Fibroblast of lung (primary cell): Measurements from ENCODE around the gene COPE. TPM values are rescaled to one million over a fixed set of nuclear protein-coding genes. Genes with fewer than 3 reads are reported as not detected.

Source experiments
- DNase-seq, 2 donors: peaks; one replicate each; pipeline versions ENCODE4 v3.0.0 to v3.0.0-alpha.2; 2010; ENCODE audit warnings: low read depth in 2 of 2
- H2AFZ ChIP-seq: 2 replicates; pipeline ENCODE4 v1.5.1; 2012; ENCODE audit warnings: low read length, control low read depth, inconsistent platforms
- H3K27ac ChIP-seq: 2 replicates; pipeline ENCODE4 v1.5.1; 2011; ENCODE audit warnings: low read length, control low read depth; ENCODE audit not compliant: insufficient read depth
- H3K27me3 ChIP-seq: 2 replicates; pipeline ENCODE4 v1.5.1; 2011; ENCODE audit warnings: mild to moderate bottlenecking, low read length; ENCODE audit not compliant: control insufficient read depth, insufficient read depth
- H3K36me3 ChIP-seq: 2 replicates; pipeline ENCODE4 v1.5.1; 2011; ENCODE audit warnings: low read length; ENCODE audit not compliant: control insufficient read depth, insufficient read depth
- H3K4me1 ChIP-seq: 2 replicates; pipeline ENCODE4 v1.5.1; 2011; ENCODE audit warnings: low read length; ENCODE audit not compliant: control insufficient read depth, insufficient read depth; ENCODE audit errors: extremely low read depth
- H3K4me2 ChIP-seq: 2 replicates; pipeline ENCODE4 v1.5.1; 2011; ENCODE audit warnings: low read length, control low read depth; ENCODE audit not compliant: insufficient read depth; ENCODE audit errors: extremely low read depth
- H3K4me3 ChIP-seq, 4 experiments: fragments of 200-600 bp in 1 of 4; sonication (generic) in 1 of 4; replicated peaks in 1 of 4; 2 replicates each; pipeline ENCODE4 v1.5.1; 2011 to 2016; ENCODE audit warnings: low read length in 4 of 4, low read depth in 3 of 4, mild to moderate bottlenecking in 3 of 4, control low read depth in 2 of 4, inconsistent platforms in 1 of 4, mixed read lengths in 1 of 4; ENCODE audit not compliant: insufficient read depth in 1 of 4; ENCODE audit errors: control extremely low read depth in 1 of 4
- H3K79me2 ChIP-seq: 2 replicates; pipeline ENCODE4 v1.5.1; 2012; ENCODE audit warnings: mild to moderate bottlenecking, low read length, inconsistent platforms; ENCODE audit not compliant: control insufficient read depth, insufficient read depth
- H3K9ac ChIP-seq: 2 replicates; pipeline ENCODE4 v1.5.1; 2011; ENCODE audit warnings: mild to moderate bottlenecking, low read length, control low read depth; ENCODE audit not compliant: insufficient read depth
- H3K9me3 ChIP-seq: 2 replicates; pipeline ENCODE4 v1.5.1; 2012; ENCODE audit warnings: low read depth, low read length; ENCODE audit not compliant: control insufficient read depth, insufficient read depth
- H4K20me1 ChIP-seq: 2 replicates; pipeline ENCODE4 v1.5.1; 2011; ENCODE audit warnings: low read length; ENCODE audit not compliant: control insufficient read depth, insufficient read depth; ENCODE audit errors: extremely low read depth
- EZH2 ChIP-seq: IDR thresholded peaks from 2 replicates; pipeline ENCODE4 v1.5.1; 2012; ENCODE audit warnings: low read length, control low read depth, mild to moderate bottlenecking; ENCODE audit errors: missing control alignments
- polyA plus RNA-seq, 2 donors: library from polyadenylated mRNA; depleted of rRNA in 1 of 2; stranded (reverse) in 1 of 2; unstranded in 1 of 2; fragments of >200 nt; gene quantifications; 2 replicates each; pipeline ENCODE4 v1.2.1, GENCODE V29; 2011 to 2012; ENCODE audit warnings: missing spikeins in 1 of 2
- total RNA-seq: library from RNA; depleted of rRNA; stranded (reverse); fragments of >200 nt; gene quantifications from 2 replicates; pipeline ENCODE4 v1.2.1, GENCODE V29; 2014
- TF ChIP-seq, protein P1 (sequence below), 2 donors: IDR thresholded peaks in 1 of 2; conservative IDR thresholded peaks in 1 of 2; 1 replicate in 1 of 2; 2 replicates in 1 of 2; pipeline ENCODE4 v1.5.1; 2011 to 2012; ENCODE audit warnings: low read length in 2 of 2, control low read depth in 1 of 2, inconsistent platforms in 1 of 2, low read depth in 1 of 2, mild to moderate bottlenecking in 1 of 2

COPE gene
- total and polyA plus RNA-seq, 2 donors (not counting 1 experiment from before 2014, with no cell fraction given): 146 to 182 TPM

DNA sequence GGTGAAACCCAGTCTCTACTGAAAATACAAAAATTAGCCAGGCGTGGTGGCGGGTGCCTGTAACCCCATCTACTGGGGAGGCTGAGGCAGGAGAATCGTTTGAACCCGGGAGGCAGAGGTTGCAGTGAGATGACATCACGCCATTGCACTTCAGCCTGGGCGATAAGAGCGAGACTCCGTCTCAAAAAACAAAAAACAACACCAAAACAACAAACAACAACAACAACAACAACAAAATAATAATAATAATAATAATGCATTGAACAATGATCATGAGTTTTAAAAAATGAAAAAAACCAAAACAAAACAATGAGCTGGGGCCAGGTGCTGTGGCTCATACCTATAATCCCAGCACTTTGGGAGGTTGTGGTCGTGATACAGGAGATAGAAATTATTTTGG is 44.9 kb upstream of the COPE start:
- Histone ChIP-seq H3K36me3 (no peaks in the 10 kb centered on the region), H3K79me2 (no peaks in the 10 kb centered on the region), H3K27ac (no peak overlapping the region), H3K4me1 (peaks cover 4% of the 10 kb centered on the region), H3K27me3 (peaks cover 3% of the 10 kb centered on the region), H3K4me2 (no peak overlapping the region), H3K9ac (no peak overlapping the region), H2AFZ (no peak overlapping the region), H3K9me3 (no peaks in the 10 kb centered on the region), H4K20me1 (no peaks in the 10 kb centered on the region), H3K4me3 (no peak overlapping the region)
- no peak for DNase-seq
- TF ChIP-seq EZH2: no peak
- TF ChIP-seq, protein P1, sequence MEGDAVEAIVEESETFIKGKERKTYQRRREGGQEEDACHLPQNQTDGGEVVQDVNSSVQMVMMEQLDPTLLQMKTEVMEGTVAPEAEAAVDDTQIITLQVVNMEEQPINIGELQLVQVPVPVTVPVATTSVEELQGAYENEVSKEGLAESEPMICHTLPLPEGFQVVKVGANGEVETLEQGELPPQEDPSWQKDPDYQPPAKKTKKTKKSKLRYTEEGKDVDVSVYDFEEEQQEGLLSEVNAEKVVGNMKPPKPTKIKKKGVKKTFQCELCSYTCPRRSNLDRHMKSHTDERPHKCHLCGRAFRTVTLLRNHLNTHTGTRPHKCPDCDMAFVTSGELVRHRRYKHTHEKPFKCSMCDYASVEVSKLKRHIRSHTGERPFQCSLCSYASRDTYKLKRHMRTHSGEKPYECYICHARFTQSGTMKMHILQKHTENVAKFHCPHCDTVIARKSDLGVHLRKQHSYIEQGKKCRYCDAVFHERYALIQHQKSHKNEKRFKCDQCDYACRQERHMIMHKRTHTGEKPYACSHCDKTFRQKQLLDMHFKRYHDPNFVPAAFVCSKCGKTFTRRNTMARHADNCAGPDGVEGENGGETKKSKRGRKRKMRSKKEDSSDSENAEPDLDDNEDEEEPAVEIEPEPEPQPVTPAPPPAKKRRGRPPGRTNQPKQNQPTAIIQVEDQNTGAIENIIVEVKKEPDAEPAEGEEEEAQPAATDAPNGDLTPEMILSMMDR (conservative IDR thresholded peaks at IDR 0.05 in 1 of 2, IDR thresholded peaks at IDR 0.05 in 1 of 2; ENCODE audit: low read depth in 1 of 2, low read length in 2 of 2): no peak

DNA sequence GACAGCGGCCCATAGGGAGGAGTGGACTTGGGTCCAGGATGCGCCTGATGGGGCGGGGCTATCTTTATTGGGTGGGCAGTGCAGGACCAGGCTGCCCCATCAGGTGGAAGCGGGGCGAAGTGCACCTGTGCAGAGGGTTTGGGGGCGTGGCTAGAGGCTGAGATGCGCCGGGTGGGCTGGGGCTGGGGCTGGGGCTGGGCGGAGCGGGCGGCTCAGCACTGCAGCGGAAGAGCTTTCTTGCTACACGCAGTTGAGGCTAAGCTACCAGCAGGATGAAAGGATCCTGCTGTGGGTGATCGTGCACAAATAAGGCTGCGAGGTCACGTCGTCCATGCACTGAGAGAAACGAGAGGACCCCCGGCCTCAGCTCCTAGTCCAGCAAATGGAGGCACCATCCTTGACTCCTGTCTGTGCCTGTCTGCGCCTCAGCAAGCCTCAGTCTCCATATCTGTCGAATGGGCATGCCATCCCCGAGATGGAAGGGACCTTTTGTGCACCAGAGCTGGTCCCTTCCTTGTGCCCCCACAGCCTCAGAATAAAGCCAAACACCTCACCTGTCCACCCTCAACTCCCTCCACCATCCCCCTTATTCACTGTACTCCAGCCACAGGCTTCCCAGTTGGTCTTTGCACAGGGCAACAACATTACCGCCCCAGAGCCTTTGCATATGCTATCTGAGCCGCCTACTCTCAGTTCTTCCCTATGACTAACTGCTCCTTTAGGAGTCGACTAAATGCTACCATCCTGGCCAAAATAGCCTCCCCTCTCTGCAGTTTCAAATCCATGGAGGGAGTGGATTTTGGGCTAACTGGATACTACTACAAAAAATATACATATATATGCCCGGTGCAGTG is 42.8 kb upstream of the COPE start:
- Histone ChIP-seq H3K9me3 (no peaks in the 10 kb centered on the region), H2AFZ (no peak overlapping the region)

DNA sequence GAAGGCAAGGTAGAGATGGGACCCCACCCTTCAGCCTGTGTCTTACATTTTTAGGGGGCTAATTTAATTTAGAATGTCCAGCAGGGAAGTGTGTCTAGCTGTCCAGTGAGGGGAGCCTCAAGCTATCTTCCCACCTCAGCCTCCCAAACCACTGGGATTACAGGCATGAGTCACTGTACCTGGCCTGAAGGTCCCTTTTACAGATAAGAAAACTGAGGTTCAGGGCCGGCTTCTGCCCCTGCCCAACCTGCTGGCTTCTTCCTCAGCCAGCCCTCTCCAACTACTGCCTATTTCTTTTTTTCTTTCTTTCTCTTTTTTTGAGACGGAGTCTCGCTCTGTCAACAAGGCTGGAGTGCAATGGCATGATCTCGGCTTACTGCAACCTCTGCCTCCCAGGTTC is 41.2 kb upstream of the COPE start:
- Histone ChIP-seq H3K79me2 (no peaks in the 10 kb centered on the region), H2AFZ (no peak overlapping the region), H3K4me1 (no peaks in the 10 kb centered on the region), H3K9ac (no peak overlapping the region), H3K36me3 (no peaks in the 10 kb centered on the region), H3K27me3 (peaks cover 3% of the 10 kb centered on the region), H3K9me3 (no peaks in the 10 kb centered on the region), H3K27ac (no peak overlapping the region), H3K4me3 (no peak overlapping the region), H4K20me1 (no peaks in the 10 kb centered on the region), H3K4me2 (no peak overlapping the region)
- TF ChIP-seq EZH2: no peak
- TF ChIP-seq, protein P1 (conservative IDR thresholded peaks at IDR 0.05 in 1 of 2, IDR thresholded peaks at IDR 0.05 in 1 of 2; ENCODE audit: low read depth in 1 of 2, low read length in 2 of 2): no peak
- no peak for DNase-seq

More for the DNA sequence above, 42.8 kb upstream of the COPE start:
- H3K27ac ChIP-seq: no peak overlapping the region
- H3K27me3 ChIP-seq: peaks cover 3% of the 10 kb centered on the region
- DNase-seq: no peak
- no peaks in the 10 kb centered on the region for H4K20me1 ChIP-seq
- no peaks in the 10 kb centered on the region for H3K4me1 ChIP-seq
- no peak overlapping the region for H3K4me2 ChIP-seq
- TF ChIP-seq, protein P1 (conservative IDR thresholded peaks at IDR 0.05 in 1 of 2, IDR thresholded peaks at IDR 0.05 in 1 of 2; ENCODE audit: low read depth in 1 of 2, low read length in 2 of 2): no peak
- no peak for TF ChIP-seq EZH2
- no peaks in the 10 kb centered on the region for H3K79me2 ChIP-seq
- H3K36me3 ChIP-seq: no peaks in the 10 kb centered on the region
- H3K9ac ChIP-seq: no peak overlapping the region
- H3K4me3 ChIP-seq: no peak overlapping the region
